ENCODE data around the gene OSGEP.

The OSGEP gene

DNA sequence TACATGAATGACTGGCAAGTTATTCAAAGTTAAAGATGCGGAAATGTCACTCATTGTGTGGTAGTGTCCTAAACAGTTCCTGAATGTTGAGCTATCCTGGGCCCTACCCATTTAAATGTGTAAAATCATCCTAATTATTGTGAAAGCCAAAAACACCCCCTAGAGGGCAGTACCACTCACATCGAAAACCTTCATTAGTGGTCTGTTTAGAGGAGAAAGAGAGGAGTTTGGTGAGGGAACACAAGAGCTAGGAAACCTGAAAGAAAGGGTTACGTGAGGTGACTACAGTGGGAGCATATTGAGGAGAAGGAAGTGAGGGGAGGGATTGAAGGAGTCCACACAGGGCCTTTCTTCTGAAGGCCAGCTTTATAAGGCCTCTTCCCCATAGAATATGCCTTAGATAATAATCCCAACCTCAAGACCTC, 38.8 kb downstream of the OSGEP start (continued):
- TF ChIP-seq, protein P1, sequence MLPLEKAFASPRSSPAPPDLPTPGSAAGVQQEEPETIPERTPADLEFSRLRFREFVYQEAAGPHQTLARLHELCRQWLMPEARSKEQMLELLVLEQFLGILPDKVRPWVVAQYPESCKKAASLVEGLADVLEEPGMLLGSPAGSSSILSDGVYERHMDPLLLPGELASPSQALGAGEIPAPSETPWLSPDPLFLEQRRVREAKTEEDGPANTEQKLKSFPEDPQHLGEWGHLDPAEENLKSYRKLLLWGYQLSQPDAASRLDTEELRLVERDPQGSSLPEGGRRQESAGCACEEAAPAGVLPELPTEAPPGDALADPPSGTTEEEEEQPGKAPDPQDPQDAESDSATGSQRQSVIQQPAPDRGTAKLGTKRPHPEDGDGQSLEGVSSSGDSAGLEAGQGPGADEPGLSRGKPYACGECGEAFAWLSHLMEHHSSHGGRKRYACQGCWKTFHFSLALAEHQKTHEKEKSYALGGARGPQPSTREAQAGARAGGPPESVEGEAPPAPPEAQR (tag by site-specific recombination; IDR thresholded peaks at IDR 0.05) = no peak
- TF ChIP-seq ZNF560 (tag by site-specific recombination; IDR thresholded peaks at IDR 0.05; ENCODE audit: borderline replicate concordance) (no peak), ZNF704 (tag by site-specific recombination; IDR thresholded peaks at IDR 0.05) (no peak), ZNF248 (tag by site-specific recombination; IDR thresholded peaks at IDR 0.05) (no peak), ZFP3 (tag by site-specific recombination; IDR thresholded peaks at IDR 0.05; ENCODE audit: low read depth) (no peak), ZNF571 (tag by site-specific recombination; IDR thresholded peaks at IDR 0.05) (no peak), TCF7L2 (IDR thresholded peaks at IDR 0.05; ENCODE audit: borderline replicate concordance, low read depth, low read length) (no peak), ZNF529 (tag by site-specific recombination; IDR thresholded peaks at IDR 0.05; ENCODE audit: insufficient replicate concordance) (no peak), ZSCAN30 (tag by site-specific recombination; IDR thresholded peaks at IDR 0.05) (no peak), ZNF521 (tag by site-specific recombination; IDR thresholded peaks at IDR 0.05) (no peak), KLF17 (tag by site-specific recombination; IDR thresholded peaks at IDR 0.05) (no peak), ELK4 (IDR thresholded peaks at IDR 0.05; ENCODE audit: borderline replicate concordance, low read depth, low read length) (no peak), YY2 (tag by site-specific recombination; IDR thresholded peaks at IDR 0.05) (no peak), ZNF513 (tag by site-specific recombination; IDR thresholded peaks at IDR 0.05) (no peak), ZNF692 (tag by site-specific recombination; IDR thresholded peaks at IDR 0.05) (peak; percentile 60; the same call in 1 of the 2 replicates), ZNF561 (tag by site-specific recombination; IDR thresholded peaks at IDR 0.05; ENCODE audit: borderline replicate concordance) (no peak), ZNF626 (tag by site-specific recombination; IDR thresholded peaks at IDR 0.05) (no peak), KLF1 (tag by site-specific recombination; IDR thresholded peaks at IDR 0.05) (no peak), ZNF549 (tag by site-specific recombination; IDR thresholded peaks at IDR 0.05) (no peak), ZBTB17 (tag by site-specific recombination; IDR thresholded peaks at IDR 0.05) (peak; percentile 32; the same call in 1 of the 2 replicates), SCRT1 (tag by site-specific recombination; IDR thresholded peaks at IDR 0.05; ENCODE audit: borderline replicate concordance) (no peak), OVOL3 (tag by site-specific recombination; IDR thresholded peaks at IDR 0.05) (no peak), EGR2 (tag by site-specific recombination; IDR thresholded peaks at IDR 0.05; ENCODE audit: low read depth) (no peak), INSM2 (tag by site-specific recombination; IDR thresholded peaks at IDR 0.05) (no peak)
- TF ChIP-seq, protein P2, sequence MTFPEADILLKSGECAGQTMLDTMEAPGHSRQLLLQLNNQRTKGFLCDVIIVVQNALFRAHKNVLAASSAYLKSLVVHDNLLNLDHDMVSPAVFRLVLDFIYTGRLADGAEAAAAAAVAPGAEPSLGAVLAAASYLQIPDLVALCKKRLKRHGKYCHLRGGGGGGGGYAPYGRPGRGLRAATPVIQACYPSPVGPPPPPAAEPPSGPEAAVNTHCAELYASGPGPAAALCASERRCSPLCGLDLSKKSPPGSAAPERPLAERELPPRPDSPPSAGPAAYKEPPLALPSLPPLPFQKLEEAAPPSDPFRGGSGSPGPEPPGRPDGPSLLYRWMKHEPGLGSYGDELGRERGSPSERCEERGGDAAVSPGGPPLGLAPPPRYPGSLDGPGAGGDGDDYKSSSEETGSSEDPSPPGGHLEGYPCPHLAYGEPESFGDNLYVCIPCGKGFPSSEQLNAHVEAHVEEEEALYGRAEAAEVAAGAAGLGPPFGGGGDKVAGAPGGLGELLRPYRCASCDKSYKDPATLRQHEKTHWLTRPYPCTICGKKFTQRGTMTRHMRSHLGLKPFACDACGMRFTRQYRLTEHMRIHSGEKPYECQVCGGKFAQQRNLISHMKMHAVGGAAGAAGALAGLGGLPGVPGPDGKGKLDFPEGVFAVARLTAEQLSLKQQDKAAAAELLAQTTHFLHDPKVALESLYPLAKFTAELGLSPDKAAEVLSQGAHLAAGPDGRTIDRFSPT (tag by site-specific recombination; IDR thresholded peaks at IDR 0.05) = no peak
- TF ChIP-seq, protein P3, sequence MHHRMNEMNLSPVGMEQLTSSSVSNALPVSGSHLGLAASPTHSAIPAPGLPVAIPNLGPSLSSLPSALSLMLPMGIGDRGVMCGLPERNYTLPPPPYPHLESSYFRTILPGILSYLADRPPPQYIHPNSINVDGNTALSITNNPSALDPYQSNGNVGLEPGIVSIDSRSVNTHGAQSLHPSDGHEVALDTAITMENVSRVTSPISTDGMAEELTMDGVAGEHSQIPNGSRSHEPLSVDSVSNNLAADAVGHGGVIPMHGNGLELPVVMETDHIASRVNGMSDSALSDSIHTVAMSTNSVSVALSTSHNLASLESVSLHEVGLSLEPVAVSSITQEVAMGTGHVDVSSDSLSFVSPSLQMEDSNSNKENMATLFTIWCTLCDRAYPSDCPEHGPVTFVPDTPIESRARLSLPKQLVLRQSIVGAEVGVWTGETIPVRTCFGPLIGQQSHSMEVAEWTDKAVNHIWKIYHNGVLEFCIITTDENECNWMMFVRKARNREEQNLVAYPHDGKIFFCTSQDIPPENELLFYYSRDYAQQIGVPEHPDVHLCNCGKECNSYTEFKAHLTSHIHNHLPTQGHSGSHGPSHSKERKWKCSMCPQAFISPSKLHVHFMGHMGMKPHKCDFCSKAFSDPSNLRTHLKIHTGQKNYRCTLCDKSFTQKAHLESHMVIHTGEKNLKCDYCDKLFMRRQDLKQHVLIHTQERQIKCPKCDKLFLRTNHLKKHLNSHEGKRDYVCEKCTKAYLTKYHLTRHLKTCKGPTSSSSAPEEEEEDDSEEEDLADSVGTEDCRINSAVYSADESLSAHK (tag by site-specific recombination; IDR thresholded peaks at IDR 0.05) = no peak
